Measurements from ENCODE around the gene PIP4K2A.

GRCh38 chr10:22719406-22720042 is 5.1 kb upstream of the PIP4K2A start:
- TF ChIP-seq CTCF (IDR thresholded peaks at IDR 0.05), result no peak
- no peak for TF ChIP-seq POLR2A (IDR thresholded peaks at IDR 0.05)
